Measurements from ENCODE around the gene NSDHL. TPM values are rescaled to one million over a fixed set of nuclear protein-coding genes. Genes with fewer than 3 reads are reported as not detected.

NSDHL gene
- total RNA-seq, 1 experiment from 2014 or later, result 22.1 TPM

- ATAC-seq (no peak), DNase-seq (ENCODE audit: low read depth, low spot score) (no peak)
- H3K9me2 ChIP-seq (ENCODE audit: insufficient read depth), result no peaks in the 10 kb centered on the region
- BruUV-seq (replicated peaks), result no TSS peak
- ChIA-PET RAD21 (ENCODE audit: low non-redundant PET in 1 of 2, low total read pairs in 2 of 2, uncharacterized antibody in 2 of 2, unreplicated experiment in 2 of 2) (no interaction called here), POLR2A (no interaction called here), CTCF (interaction anchor here (0.6 kb wide), 1 partner anchor 63 kb away, joined by 3 read pairs; no protein-coding TSS in a partner anchor)
- no peak overlapping the region for H3K4me3 ChIP-seq (replicated peaks in 1 of 2; ENCODE audit: low read depth in 1 of 2, low read length in 2 of 2)
- H3K9ac ChIP-seq (ENCODE audit: low read length), result no peak overlapping the region
- no peaks in the 10 kb centered on the region for H4K20me1 ChIP-seq (ENCODE audit: insufficient read depth)
- H3K27me3 ChIP-seq (ENCODE audit: insufficient read depth, low read length), result no peaks in the 10 kb centered on the region
- no peaks in the 10 kb centered on the region for H3K9me3 ChIP-seq (ENCODE audit: control insufficient read depth in 1 of 2, insufficient read depth in 1 of 2, low read depth in 1 of 2, low read length in 2 of 2)
- intact Hi-C loops (cut with micrococcal nuclease), result no loop called here
- no peak for TF ChIP-seq POLR2AphosphoS5 (IDR thresholded peaks at IDR 0.05; ENCODE audit: low read depth, low read length)
- TF ChIP-seq ZBTB33 (IDR thresholded peaks at IDR 0.05; ENCODE audit: extremely low read depth, insufficient replicate concordance, low read length), result no peak
- TF ChIP-seq CTCF (IDR thresholded peaks at IDR 0.05 in 2 of 3, conservative IDR thresholded peaks at IDR 0.05 in 1 of 3; ENCODE audit: borderline replicate concordance in 1 of 3, insufficient read depth in 1 of 3, low read depth in 2 of 3, low read length in 2 of 3), result no peak
- no peak for TF ChIP-seq YY1 (IDR thresholded peaks at IDR 0.05; ENCODE audit: extremely low read depth, insufficient replicate concordance, low read depth, low read length)
- 0 out of 2 replicates have a peak, but pooled peaks have one; percentile 17 for TF ChIP-seq EGR1 (IDR thresholded peaks at IDR 0.05; ENCODE audit: low read depth)
- no peaks in the 10 kb centered on the region for H3K4me1 ChIP-seq (ENCODE audit: control insufficient read depth in 1 of 2, insufficient read depth in 2 of 2, low read length in 2 of 2)
- H3K36me3 ChIP-seq (ENCODE audit: control insufficient read depth in 1 of 2, insufficient read depth in 2 of 2, low read length in 2 of 2), result no peaks in the 10 kb centered on the region; a peak in 1 of 4 replicates
- H3K27ac ChIP-seq (ENCODE audit: low read depth, low read length), result no peak overlapping the region
- no peak overlapping the region for H2AFZ ChIP-seq (ENCODE audit: low read depth, low read length, poor library complexity, severe bottlenecking)
- H3K4me2 ChIP-seq (ENCODE audit: low read length), result no peak overlapping the region
- H3K79me2 ChIP-seq (ENCODE audit: insufficient read depth, low read length), result no peaks in the 10 kb centered on the region
Observed at GRCh38 chrX:152872522-152872921, 41.7 kb downstream of the NSDHL start.
